PC-3 (cell line): ENCODE measurements around the gene NUDT8. TPM values are rescaled to one million over a fixed set of nuclear protein-coding genes. Genes with fewer than 3 reads are reported as not detected.

Experiments used
- ATAC-seq: fragments of 200-7000 bp; cut with Tn5 transposase; 2 replicates; pipeline ENCODE4 v1.9.1; 2020; ENCODE audit warnings: mild to moderate bottlenecking, moderate library complexity
- BruUV-seq: library from RNA; stranded (reverse); fragments of 400-500 nt; replicated peaks from 2 replicates; lab custom pipeline; 2021; lab: Mats Ljungman, UMichigan
- CTCF ChIA-PET: fragments of 300-600 bp; sonication (Branson Sonifier 250); formaldehyde crosslinking; loops from one replicate; lab custom pipeline; 2022; ENCODE audit warnings: antibody characterized with exemption; lab: Charles Lee
- POLR2A ChIA-PET: fragments of 300-600 bp; sonication (Branson Sonifier 250); formaldehyde crosslinking; loops from one replicate; lab custom pipeline; 2022; ENCODE audit warnings: antibody characterized with exemption; ENCODE audit not compliant: unreplicated experiment; lab: Charles Lee
- DNase-seq: peaks from one replicate; pipeline ENCODE4 v3.0.0-alpha.2; 2015
- H2AFZ ChIP-seq: fragments of 300-600 bp; sonication (generic); 2 replicates; pipeline ENCODE4 v1.6.0; 2016; ENCODE audit warnings: antibody characterized with exemption, low read length
- H3F3A ChIP-seq: fragments of 300-600 bp; sonication (generic); one replicate; pipeline ENCODE4 v1.6.0; 2017; ENCODE audit warnings: antibody characterized with exemption, low read length, control low read depth, mild to moderate bottlenecking; ENCODE audit not compliant: unreplicated experiment
- H3K27ac ChIP-seq: fragments of 300-600 bp; sonication (generic); 2 replicates; pipeline ENCODE4 v1.5.1; 2016; ENCODE audit warnings: mild to moderate bottlenecking, low read length
- H3K27me3 ChIP-seq: fragments of 300-600 bp; sonication (generic); 2 replicates; pipeline ENCODE4 v1.6.1; 2016; ENCODE audit warnings: low read length, mixed read lengths
- H3K36me3 ChIP-seq: fragments of 300-600 bp; sonication (generic); 2 replicates; pipeline ENCODE4 v1.6.1; 2016; ENCODE audit warnings: low read depth, mixed run types, low read length, mixed read lengths
- H3K4me1 ChIP-seq: fragments of 300-600 bp; sonication (generic); 2 replicates; pipeline ENCODE4 v1.5.1; 2016; ENCODE audit warnings: low read length; ENCODE audit not compliant: insufficient read depth
- H3K4me2 ChIP-seq: fragments of 300-600 bp; sonication (generic); 2 replicates; pipeline ENCODE4 v1.6.0; 2016; ENCODE audit warnings: low read length
- H3K4me3 ChIP-seq: fragments of 300-600 bp; sonication (generic); 2 replicates; pipeline ENCODE4 v1.5.1; 2016; ENCODE audit warnings: mild to moderate bottlenecking, low read length, mixed read lengths
- H3K79me2 ChIP-seq: fragments of 300-600 bp; sonication (generic); 2 replicates; pipeline ENCODE4 v1.6.1; 2017; ENCODE audit warnings: low read length, mixed read lengths
- H3K9ac ChIP-seq: fragments of 300-600 bp; sonication (generic); 2 replicates; pipeline ENCODE4 v1.6.0; 2016; ENCODE audit warnings: mild to moderate bottlenecking, low read length
- H3K9me2 ChIP-seq: fragments of 300-600 bp; sonication (generic); replicated peaks from 2 replicates; pipeline ENCODE4 v1.6.1; 2016; ENCODE audit warnings: mixed run types, low read length, mixed read lengths
- H3K9me3 ChIP-seq: fragments of 300-600 bp; sonication (generic); 2 replicates; pipeline ENCODE4 v1.6.1; 2016; ENCODE audit warnings: low read length, mixed read lengths
- H4K20me1 ChIP-seq: fragments of 300-600 bp; sonication (generic); 2 replicates; pipeline ENCODE4 v1.6.1; 2016; ENCODE audit warnings: low read length, mixed read lengths
- CTCF ChIP-seq: fragments of 300-600 bp; sonication (generic); conservative IDR thresholded peaks from 2 replicates; pipeline ENCODE4 v1.5.1; 2017; ENCODE audit warnings: antibody characterized with exemption, low read depth, mild to moderate bottlenecking, low read length
- EZH2 ChIP-seq: fragments of 300-600 bp; sonication (generic); IDR thresholded peaks from one replicate; pipeline ENCODE4 v1.6.1; 2017; ENCODE audit warnings: antibody characterized with exemption, mild to moderate bottlenecking, low read length; ENCODE audit not compliant: unreplicated experiment
- EZH2phosphoT487 ChIP-seq: fragments of 300-600 bp; sonication (generic); IDR thresholded peaks from 2 replicates; pipeline ENCODE4 v1.6.1; 2018; ENCODE audit warnings: mild to moderate bottlenecking, antibody characterized with exemption, low read length, borderline replicate concordance
- intact Hi-C: fragments of 100-400 bp; cut with micrococcal nuclease; formaldehyde crosslinking; loops from 2 replicates; pipeline ENCODE4 v1.9.0; 2023
- total RNA-seq: library from RNA; depleted of rRNA; stranded (reverse); fragments of >200 nt; gene quantifications from 2 replicates; pipeline ENCODE4 v1.2.3, GENCODE V29; 2014

The NUDT8 gene
- total RNA-seq, 1 experiment from 2014 or later, result 50.6 TPM

- ATAC-seq, result peak; percentile 87
Observed at GRCh38 chr11:67665541-67666302, 36.0 kb upstream of the NUDT8 start.

GRCh38 chr11:67664696-67665540 lies 35.2 kb upstream of the NUDT8 start:
- no peak overlapping the region for H3K27ac ChIP-seq
- H3K9me3 ChIP-seq, result no peaks in the 10 kb centered on the region
- no peaks in the 10 kb centered on the region for H3K27me3 ChIP-seq
- no TSS peak for BruUV-seq
- no peak overlapping the region for H3K4me3 ChIP-seq
- TF ChIP-seq CTCF (no peak), EZH2 (no peak), EZH2phosphoT487 (no peak)
- ATAC-seq, result no peak; the same call in 1 of the 2 replicates
- H2AFZ ChIP-seq, result no peak overlapping the region
- POLR2A ChIA-PET, result no interaction called here
- intact Hi-C loops, result loop anchor here (1.0 kb wide), 1 partner anchor 26 kb away; no protein-coding TSS in a partner anchor
- H4K20me1 ChIP-seq, result no peaks in the 10 kb centered on the region
- H3F3A ChIP-seq, result no peaks in the 10 kb centered on the region
- no peak for DNase-seq
- CTCF ChIA-PET, result interaction anchor here (0.6 to 1.5 kb wide), 3 partner anchors 26 to 430 kb away, joined by 3 to 8 read pairs (median 6); partner anchors contain the start of gene NUDT8
- H3K79me2 ChIP-seq, result no peaks in the 10 kb centered on the region
- no peaks in the 10 kb centered on the region for H3K36me3 ChIP-seq
- H3K4me2 ChIP-seq, result no peak overlapping the region
- no peaks in the 10 kb centered on the region for H3K9me2 ChIP-seq
- H3K9ac ChIP-seq, result no peak overlapping the region
- H3K4me1 ChIP-seq, result no peaks in the 10 kb centered on the region

More at GRCh38 chr11:67665541-67666302, 36.0 kb upstream of the NUDT8 start:
- no peaks in the 10 kb centered on the region for H3K4me1 ChIP-seq
- no peaks in the 10 kb centered on the region for H4K20me1 ChIP-seq
- H2AFZ ChIP-seq, result peak overlapping the region; percentile 71; the same call in 1 of the 2 replicates
- H3K79me2 ChIP-seq, result no peaks in the 10 kb centered on the region
- H3K4me3 ChIP-seq, result no peak overlapping the region
- intact Hi-C loops, result loop anchor here (1.0 kb wide), 1 partner anchor 26 kb away; no protein-coding TSS in a partner anchor
- no peaks in the 10 kb centered on the region for H3K27me3 ChIP-seq
- H3F3A ChIP-seq, result no peaks in the 10 kb centered on the region
- peak; percentile 72 for DNase-seq
- no peaks in the 10 kb centered on the region for H3K9me2 ChIP-seq
- no peaks in the 10 kb centered on the region for H3K36me3 ChIP-seq
- no peak overlapping the region for H3K27ac ChIP-seq
- no peaks in the 10 kb centered on the region for H3K9me3 ChIP-seq
- H3K9ac ChIP-seq, result no peak overlapping the region
- ChIA-PET CTCF (interaction anchor here (0.6 to 1.5 kb wide), 3 partner anchors 25 to 431 kb away, joined by 3 to 8 read pairs (median 6); partner anchors contain the start of gene NUDT8), POLR2A (no interaction called here)
- no TSS peak for BruUV-seq
- H3K4me2 ChIP-seq, result no peak overlapping the region
- no peak for TF ChIP-seq EZH2
- peak; percentile 76 for TF ChIP-seq CTCF
- no peak for TF ChIP-seq EZH2phosphoT487
